Tibial artery (tissue), 4 donors: Measurements from ENCODE around the gene PAFAH1B2.
"Not testable (repeated sequence)": the region's sequence is repeated elsewhere in the genome, so short reads cannot be mapped to it uniquely, and the experiment has no call there.

Source experiments
- DNase-seq, 2 donors: peaks; one replicate each; pipeline ENCODE4 v3.0.0-alpha.2; 2019
- H3K27ac ChIP-seq, 2 donors: fragments of 200-600 bp; sonication (generic) in 1 of 2; 1 replicate in 1 of 2; 2 replicates in 1 of 2; pipeline ENCODE4 v1.5.1; 2018 to 2019; ENCODE audit warnings: mild to moderate bottlenecking in 1 of 2
- H3K27me3 ChIP-seq, 2 donors: fragments of 200-600 bp; sonication (generic) in 1 of 2; one replicate each; pipeline versions ENCODE4 v1.5.1 to v1.6.0; 2016 to 2019
- H3K36me3 ChIP-seq, 3 donors: fragments of 200-600 bp; sonication (generic) in 2 of 3; one replicate each; pipeline ENCODE4 v1.5.1; 2016 to 2019; ENCODE audit warnings: mild to moderate bottlenecking in 2 of 3
- H3K4me1 ChIP-seq, 4 donors: fragments of 200-600 bp; sonication (generic) in 2 of 4; 1 replicate in 3 of 4; 2 replicates in 1 of 4; pipeline ENCODE4 v1.5.1; 2016 to 2019
- H3K4me3 ChIP-seq, 2 donors: fragments of 200-600 bp; sonication (generic) in 1 of 2; 1 replicate in 1 of 2; 2 replicates in 1 of 2; pipeline ENCODE4 v1.5.1; 2018 to 2019; ENCODE audit warnings: mild to moderate bottlenecking in 2 of 2
- H3K9me3 ChIP-seq, 3 donors: fragments of 200-600 bp; sonication (generic) in 1 of 3; one replicate each; pipeline ENCODE4 v1.5.1; 2016 to 2019
- intact Hi-C: fragments of 100-400 bp; cut with DNase I; formaldehyde crosslinking; loops from one replicate; pipeline ENCODE4 v1.15.0; 2023; ENCODE audit warnings: low total_unique reads
- TF ChIP-seq, protein P1 (sequence below), 2 experiments: fragments of 200-600 bp in 1 of 2; fragments of 450-650 bp in 1 of 2; IDR thresholded peaks; one replicate each; pipeline ENCODE4 v1.5.1; 2017 to 2019; ENCODE audit warnings: antibody characterized with exemption in 2 of 2, mild to moderate bottlenecking in 1 of 2, moderate library complexity in 1 of 2

The PAFAH1B2 gene

DNA sequence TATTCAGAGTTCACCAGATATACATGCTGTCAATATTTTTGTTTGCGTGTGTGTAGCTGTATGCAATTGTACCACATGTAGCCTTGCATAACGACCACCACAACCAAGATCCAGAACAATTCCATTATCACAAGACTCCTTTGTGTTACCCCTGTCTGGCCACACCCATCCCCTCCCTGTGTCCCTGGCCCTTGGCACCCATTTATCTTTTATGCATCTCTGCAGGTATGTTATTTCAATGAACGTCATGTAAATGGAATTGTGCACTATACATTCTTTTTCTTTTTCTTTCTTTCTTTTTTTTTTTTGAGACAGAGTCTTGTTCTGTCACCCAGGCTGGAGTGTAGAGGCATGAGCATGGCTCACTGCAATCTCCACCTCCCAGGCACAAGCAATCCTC is 9.7 kb upstream of the PAFAH1B2 start:
- H3K27ac ChIP-seq, result no peak overlapping the region
- no peaks in the 10 kb centered on the region for H3K9me3 ChIP-seq
- peaks cover 0 to 5% (median 0%) of the 10 kb centered on the region in 4 donors for H3K4me1 ChIP-seq
- intact Hi-C loops, result loop anchor here (5.0 kb wide), 1 partner anchor 73 kb away; no protein-coding TSS in a partner anchor
- TF ChIP-seq, protein P1, sequence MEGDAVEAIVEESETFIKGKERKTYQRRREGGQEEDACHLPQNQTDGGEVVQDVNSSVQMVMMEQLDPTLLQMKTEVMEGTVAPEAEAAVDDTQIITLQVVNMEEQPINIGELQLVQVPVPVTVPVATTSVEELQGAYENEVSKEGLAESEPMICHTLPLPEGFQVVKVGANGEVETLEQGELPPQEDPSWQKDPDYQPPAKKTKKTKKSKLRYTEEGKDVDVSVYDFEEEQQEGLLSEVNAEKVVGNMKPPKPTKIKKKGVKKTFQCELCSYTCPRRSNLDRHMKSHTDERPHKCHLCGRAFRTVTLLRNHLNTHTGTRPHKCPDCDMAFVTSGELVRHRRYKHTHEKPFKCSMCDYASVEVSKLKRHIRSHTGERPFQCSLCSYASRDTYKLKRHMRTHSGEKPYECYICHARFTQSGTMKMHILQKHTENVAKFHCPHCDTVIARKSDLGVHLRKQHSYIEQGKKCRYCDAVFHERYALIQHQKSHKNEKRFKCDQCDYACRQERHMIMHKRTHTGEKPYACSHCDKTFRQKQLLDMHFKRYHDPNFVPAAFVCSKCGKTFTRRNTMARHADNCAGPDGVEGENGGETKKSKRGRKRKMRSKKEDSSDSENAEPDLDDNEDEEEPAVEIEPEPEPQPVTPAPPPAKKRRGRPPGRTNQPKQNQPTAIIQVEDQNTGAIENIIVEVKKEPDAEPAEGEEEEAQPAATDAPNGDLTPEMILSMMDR (IDR thresholded peaks at IDR 0.05), result no peak
- no peak for DNase-seq
- peaks cover 0 to 7% of the 10 kb centered on the region in 2 donors for H3K27me3 ChIP-seq
- no peak overlapping the region for H3K4me3 ChIP-seq
- no peaks in the 10 kb centered on the region for H3K36me3 ChIP-seq

DNA sequence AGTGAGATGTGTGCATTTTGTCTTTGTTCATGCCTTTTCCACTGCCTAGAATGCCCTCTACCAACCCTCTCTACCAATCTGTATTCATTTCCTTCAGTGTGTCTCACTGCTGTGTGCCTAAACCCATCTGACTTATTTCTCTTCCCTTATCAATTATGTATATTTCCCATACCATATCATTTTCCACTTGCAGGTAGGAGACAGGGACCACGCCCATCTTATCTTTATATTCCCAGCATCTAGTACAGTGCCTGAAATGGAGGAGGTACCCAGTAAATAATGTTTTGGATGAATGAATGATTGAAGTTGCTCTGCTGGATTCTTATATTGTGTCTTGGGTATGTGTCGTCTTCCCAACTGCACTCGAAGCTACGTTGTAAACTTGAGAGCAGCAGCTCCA is 9.1 kb upstream of the PAFAH1B2 start:
- not testable (repeated sequence) for H3K4me1 ChIP-seq, H3K9me3 ChIP-seq, H3K36me3 ChIP-seq, H3K27ac ChIP-seq, H3K27me3 ChIP-seq, DNase-seq, H3K4me3 ChIP-seq
- intact Hi-C loops, result loop anchor here (5.0 kb wide), 1 partner anchor 72 kb away; no protein-coding TSS in a partner anchor

DNA sequence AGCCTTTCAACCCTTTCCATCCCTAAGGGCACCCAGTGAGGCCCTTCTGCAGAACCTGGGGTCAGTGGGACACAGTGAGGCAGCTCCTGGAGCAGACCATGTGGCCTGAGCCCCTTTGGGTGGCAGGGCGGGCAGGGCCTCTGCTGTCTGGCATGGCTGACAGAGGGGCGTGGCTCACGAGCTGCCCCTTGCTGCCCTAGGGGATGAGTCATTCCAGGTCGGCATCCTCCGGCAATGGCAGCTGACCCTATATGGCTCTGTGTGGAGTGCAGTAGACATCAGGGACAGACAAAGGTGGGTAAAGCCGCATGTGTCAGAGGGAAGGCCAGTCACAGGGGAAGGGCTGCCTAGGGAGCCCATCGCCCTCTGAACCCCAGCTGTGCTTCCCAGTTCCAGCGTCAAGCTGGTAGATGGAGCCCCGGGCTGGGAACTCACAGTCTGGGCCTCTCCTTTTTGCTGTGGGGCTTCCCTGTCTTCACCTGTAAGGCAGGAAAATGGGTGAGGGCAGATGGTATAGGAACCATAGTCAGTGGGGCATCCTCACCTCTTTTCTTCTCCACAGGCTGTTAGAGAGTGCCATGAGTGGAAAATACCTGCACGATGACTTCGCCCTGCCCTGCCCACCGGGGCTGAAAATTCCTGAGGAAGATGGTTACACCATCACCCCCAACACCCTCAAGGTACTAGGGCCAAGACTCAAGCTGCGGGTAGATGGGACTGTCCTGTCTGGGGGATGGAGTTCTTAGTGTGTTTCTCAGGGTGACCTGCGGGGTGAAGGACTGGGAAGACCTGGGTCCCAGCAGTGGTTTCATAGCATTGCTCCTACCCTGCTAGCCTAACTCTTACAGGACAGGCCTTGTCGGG is 6.6 kb upstream of the PAFAH1B2 start:
- H3K4me3 ChIP-seq, H3K9me3 ChIP-seq, H3K4me1 ChIP-seq, intact Hi-C loops, H3K27me3 ChIP-seq, H3K36me3 ChIP-seq, H3K27ac ChIP-seq, DNase-seq: not testable (repeated sequence)

DNA sequence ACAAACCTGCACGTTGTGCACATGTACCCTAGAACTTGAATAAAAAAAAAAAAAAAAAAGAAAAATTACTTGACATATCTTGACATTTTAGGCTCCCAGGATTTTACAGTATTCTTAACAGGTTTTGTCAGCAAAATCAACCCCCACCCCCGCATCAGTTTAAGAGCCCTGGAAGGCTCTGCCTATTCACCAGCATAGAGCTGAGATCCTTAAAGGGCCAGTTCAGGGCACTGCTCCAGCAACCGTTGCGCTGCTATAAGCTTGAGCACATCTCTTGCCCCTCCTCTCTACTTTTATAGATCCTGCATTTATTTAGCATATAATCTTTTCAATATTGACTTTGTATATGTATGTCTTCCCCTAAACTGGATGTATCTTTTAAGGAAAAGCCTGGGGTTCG is 697 bp upstream of the PAFAH1B2 start:
- intact Hi-C loops, result no loop called here
- DNase-seq, result peak; percentile 37 to 72

DNA sequence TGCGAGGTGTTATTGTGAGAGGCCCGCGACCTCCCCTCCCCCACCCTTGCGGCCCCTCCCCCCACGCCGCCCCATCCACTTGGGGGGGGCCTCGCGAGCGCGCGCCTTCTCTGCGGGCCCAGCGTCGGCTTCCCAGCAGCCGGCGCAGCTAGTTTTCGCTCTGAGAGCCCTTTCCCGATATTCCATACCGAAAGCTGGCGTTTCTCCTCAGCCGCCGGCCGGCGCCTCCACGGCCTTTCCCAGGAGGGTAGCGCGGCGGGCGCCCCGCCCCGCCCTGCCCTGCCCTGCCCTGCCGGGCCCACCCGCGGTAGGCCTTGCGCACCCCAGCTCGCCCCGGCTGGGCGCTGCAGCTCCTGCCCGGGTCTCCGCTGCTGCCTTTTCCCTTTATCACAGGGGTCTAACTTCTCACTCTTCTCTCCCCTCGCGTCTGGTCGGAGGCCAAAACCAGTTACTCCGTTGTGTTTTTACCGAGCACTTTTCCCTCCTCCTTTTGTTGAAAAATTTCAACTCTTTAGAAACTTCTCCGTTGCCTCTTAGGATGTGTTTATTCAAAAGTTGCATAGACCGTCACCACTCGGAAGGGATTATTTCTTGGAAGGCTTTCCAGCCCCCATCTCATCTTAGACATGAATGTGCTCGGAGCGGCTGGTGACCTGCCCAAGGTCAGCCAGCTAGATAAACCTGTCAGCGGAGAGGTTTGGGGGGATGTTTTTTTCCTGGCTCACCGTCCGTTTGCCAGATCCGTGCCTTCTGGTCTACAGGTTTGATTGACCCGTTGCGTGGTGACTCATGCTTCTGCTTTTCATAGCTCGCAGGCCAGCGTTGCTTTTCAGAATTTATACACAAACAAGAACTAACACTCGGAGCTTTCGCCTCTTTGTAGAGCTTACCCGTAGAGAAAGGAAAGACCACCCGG is 648 bp downstream of the PAFAH1B2 start:
- Histone ChIP-seq H3K4me1 (peaks cover 0 to 45% (median 25%) of the 10 kb centered on the region in 4 donors), H3K36me3 (peaks cover 0 to 13% (median 10%) of the 10 kb centered on the region in 3 donors), H3K4me3 (peak overlapping the region; percentile 64 to 82), H3K27ac (peak overlapping the region; percentile 83 to 85), H3K9me3 (no peaks in the 10 kb centered on the region), H3K27me3 (no peaks in the 10 kb centered on the region)
- TF ChIP-seq, protein P1 (IDR thresholded peaks at IDR 0.05), result no peak
- intact Hi-C loops, result no loop called here
- DNase-seq, result peak; percentile 66 to 74

More for the DNA sequence above, 697 bp upstream of the PAFAH1B2 start:
- TF ChIP-seq, protein P1 (IDR thresholded peaks at IDR 0.05), result no peak
- H3K36me3 ChIP-seq, result peaks cover 0 to 13% (median 10%) of the 10 kb centered on the region in 3 donors
- peaks cover 0 to 5% of the 10 kb centered on the region in 2 donors for H3K27me3 ChIP-seq
- H3K4me3 ChIP-seq, result peak overlapping the region; percentile 64 to 82
- H3K9me3 ChIP-seq, result no peaks in the 10 kb centered on the region
- peaks cover 0 to 37% (median 21%) of the 10 kb centered on the region in 4 donors for H3K4me1 ChIP-seq
- peak overlapping the region; percentile 83 to 85 for H3K27ac ChIP-seq

DNA sequence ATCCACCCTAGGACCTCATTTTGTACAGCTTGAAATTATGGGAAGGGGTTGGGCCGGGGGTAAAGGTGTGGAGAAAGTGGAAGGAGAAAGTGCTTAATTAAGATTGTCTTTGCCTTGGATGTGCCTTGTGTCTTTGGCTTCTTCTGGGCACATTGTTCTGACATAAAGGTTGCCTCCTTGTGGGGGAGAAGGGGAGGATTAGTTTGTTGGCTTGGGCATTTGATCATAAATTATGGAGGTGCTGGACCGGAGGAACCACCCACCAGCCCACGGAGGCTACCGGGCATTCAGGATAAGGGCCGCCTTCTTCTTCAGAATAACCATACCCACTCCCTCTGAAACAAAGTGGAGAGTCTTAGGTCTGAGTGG is 1.3 kb downstream of the PAFAH1B2 start:
- Histone ChIP-seq H3K36me3 (peaks cover 0 to 13% (median 10%) of the 10 kb centered on the region in 3 donors), H3K27me3 (no peaks in the 10 kb centered on the region), H3K27ac (peak overlapping the region; percentile 83 to 85), H3K4me1 (peaks cover 0 to 51% (median 28%) of the 10 kb centered on the region in 4 donors), H3K4me3 (peak overlapping the region; percentile 64 to 82), H3K9me3 (no peaks in the 10 kb centered on the region)
- TF ChIP-seq, protein P1 (IDR thresholded peaks at IDR 0.05), result no peak
- DNase-seq, result no peak
- intact Hi-C loops, result no loop called here
